ENCODE measurements around the gene HYAL3.
A peak's percentile ranks its signal among the peaks of the same experiment; 100 is the strongest.

HYAL3 gene

DNA sequence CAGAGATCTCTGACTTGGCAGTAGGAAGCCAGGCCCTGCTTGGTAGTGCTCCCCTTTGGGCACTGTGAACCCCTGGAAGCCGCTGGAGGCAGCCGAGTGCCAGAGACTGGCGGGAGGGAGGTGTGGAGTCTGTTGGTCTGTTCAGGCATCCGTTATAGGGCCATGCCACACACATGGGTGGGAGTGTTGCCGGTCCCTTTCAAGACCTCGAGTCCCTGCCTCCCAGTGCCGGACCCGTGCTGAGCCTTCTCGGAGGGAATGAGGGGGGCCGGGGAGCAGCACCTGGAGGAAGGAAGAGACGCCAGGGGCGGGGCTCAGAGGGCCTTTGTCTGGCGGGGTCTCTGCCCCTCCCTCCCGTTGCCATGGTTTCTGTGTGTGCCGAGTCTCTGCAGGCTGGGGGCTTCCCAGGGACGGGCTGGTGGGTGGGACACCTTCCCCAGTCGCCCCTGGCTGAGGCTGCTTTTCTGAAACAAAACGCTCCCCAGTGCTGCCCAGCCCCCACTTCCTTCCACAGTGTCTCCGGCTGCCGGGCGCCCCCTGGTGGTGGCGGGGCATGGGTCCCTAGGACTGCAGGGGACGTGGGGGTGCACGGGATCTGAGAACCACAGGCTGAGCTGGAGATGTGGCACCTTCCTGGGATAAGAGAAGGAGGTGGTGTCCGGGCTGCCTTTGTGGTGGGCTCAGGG is 53.2 kb downstream of the HYAL3 start:
- TF ChIP-seq NFIC (IDR thresholded peaks at IDR 0.05) (no peak), TEAD4 (IDR thresholded peaks at IDR 0.05) (no peak), ZBTB7A (IDR thresholded peaks at IDR 0.05; ENCODE audit: low read depth) (no peak), EGR1 (IDR thresholded peaks at IDR 0.05) (no peak), FOXM1 (IDR thresholded peaks at IDR 0.05; ENCODE audit: borderline replicate concordance, low read depth) (no peak), EP300 (IDR thresholded peaks at IDR 0.05; ENCODE audit: borderline replicate concordance) (0 out of 2 replicates have a peak, but pooled peaks have one; percentile 10), RAD21 (IDR thresholded peaks at IDR 0.05; ENCODE audit: low read depth) (peak; percentile 87), TAF1 (IDR thresholded peaks at IDR 0.05; ENCODE audit: low read depth) (no peak), CREB1 (IDR thresholded peaks at IDR 0.05; ENCODE audit: low read depth) (no peak), CEBPB (IDR thresholded peaks at IDR 0.05) (no peak), TCF12 (IDR thresholded peaks at IDR 0.05; ENCODE audit: low read depth) (peak; percentile 46), YY1 (IDR thresholded peaks at IDR 0.05; ENCODE audit: low read depth) (peak; percentile 56; the same call in 1 of the 2 replicates)
- TF ChIP-seq, protein P1, sequence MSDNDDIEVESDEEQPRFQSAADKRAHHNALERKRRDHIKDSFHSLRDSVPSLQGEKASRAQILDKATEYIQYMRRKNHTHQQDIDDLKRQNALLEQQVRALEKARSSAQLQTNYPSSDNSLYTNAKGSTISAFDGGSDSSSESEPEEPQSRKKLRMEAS (IDR thresholded peaks at IDR 0.05) = peak; percentile 25
- TF ChIP-seq, protein P2, sequence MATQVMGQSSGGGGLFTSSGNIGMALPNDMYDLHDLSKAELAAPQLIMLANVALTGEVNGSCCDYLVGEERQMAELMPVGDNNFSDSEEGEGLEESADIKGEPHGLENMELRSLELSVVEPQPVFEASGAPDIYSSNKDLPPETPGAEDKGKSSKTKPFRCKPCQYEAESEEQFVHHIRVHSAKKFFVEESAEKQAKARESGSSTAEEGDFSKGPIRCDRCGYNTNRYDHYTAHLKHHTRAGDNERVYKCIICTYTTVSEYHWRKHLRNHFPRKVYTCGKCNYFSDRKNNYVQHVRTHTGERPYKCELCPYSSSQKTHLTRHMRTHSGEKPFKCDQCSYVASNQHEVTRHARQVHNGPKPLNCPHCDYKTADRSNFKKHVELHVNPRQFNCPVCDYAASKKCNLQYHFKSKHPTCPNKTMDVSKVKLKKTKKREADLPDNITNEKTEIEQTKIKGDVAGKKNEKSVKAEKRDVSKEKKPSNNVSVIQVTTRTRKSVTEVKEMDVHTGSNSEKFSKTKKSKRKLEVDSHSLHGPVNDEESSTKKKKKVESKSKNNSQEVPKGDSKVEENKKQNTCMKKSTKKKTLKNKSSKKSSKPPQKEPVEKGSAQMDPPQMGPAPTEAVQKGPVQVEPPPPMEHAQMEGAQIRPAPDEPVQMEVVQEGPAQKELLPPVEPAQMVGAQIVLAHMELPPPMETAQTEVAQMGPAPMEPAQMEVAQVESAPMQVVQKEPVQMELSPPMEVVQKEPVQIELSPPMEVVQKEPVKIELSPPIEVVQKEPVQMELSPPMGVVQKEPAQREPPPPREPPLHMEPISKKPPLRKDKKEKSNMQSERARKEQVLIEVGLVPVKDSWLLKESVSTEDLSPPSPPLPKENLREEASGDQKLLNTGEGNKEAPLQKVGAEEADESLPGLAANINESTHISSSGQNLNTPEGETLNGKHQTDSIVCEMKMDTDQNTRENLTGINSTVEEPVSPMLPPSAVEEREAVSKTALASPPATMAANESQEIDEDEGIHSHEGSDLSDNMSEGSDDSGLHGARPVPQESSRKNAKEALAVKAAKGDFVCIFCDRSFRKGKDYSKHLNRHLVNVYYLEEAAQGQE (IDR thresholded peaks at IDR 0.05; ENCODE audit: low read depth) = no peak
- TF ChIP-seq, protein P3, sequence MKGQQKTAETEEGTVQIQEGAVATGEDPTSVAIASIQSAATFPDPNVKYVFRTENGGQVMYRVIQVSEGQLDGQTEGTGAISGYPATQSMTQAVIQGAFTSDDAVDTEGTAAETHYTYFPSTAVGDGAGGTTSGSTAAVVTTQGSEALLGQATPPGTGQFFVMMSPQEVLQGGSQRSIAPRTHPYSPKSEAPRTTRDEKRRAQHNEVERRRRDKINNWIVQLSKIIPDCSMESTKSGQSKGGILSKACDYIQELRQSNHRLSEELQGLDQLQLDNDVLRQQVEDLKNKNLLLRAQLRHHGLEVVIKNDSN (IDR thresholded peaks at IDR 0.05) = no peak

DNA sequence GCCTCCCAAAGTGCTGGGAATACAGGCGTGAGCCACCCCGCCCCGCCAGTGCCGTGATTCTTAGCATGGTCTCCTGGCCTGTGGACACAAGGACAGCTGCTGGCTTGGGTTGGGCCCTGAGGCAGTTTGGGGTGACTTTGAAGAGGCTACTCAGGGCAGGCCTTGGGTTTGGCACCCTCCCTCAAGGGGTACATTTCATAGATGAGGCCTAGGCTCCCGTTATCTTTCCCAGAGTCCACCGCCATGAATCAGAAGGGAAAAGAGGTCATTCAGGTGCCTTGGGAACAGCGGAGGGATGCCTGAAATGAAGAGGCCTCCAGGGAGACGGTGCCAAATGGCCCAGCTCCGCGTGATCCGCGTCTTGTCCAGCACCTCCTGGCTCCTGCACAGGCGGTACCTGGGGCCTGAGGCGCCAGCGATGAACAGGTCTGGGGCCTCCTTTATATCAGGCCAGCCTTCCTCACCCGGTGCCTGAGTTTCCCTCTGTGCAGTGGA is 53.9 kb downstream of the HYAL3 start:
- TF ChIP-seq CREB1 (IDR thresholded peaks at IDR 0.05; ENCODE audit: low read depth) = no peak
- no peak for TF ChIP-seq RAD21 (IDR thresholded peaks at IDR 0.05; ENCODE audit: low read depth)
- no peak for TF ChIP-seq EP300 (IDR thresholded peaks at IDR 0.05; ENCODE audit: borderline replicate concordance)
- no peak for TF ChIP-seq TEAD4 (IDR thresholded peaks at IDR 0.05)
- TF ChIP-seq, protein P2 (IDR thresholded peaks at IDR 0.05; ENCODE audit: low read depth) = no peak
- no peak for TF ChIP-seq EGR1 (IDR thresholded peaks at IDR 0.05)

DNA sequence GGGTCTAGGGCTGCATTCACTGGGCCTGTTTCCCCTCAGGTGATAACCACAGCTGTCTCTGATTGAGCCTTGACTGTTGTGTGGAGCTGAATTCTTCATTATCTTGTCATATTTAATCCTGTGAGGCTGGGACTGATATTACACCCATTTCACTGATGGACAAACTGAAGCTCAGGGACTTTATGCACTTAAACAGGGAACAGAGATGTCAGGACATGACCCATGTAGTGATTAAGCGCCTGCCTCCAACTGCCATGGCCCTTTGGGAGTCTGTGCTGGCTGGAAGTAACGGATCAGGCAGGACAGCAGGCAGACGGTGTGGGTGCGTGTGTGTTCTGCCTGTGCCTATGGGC is 55.7 kb downstream of the HYAL3 start:
- TF ChIP-seq CEBPB (IDR thresholded peaks at IDR 0.05) = no peak
- TF ChIP-seq ZBTB7A (IDR thresholded peaks at IDR 0.05; ENCODE audit: low read depth) = no peak
- no peak for TF ChIP-seq EP300 (IDR thresholded peaks at IDR 0.05; ENCODE audit: borderline replicate concordance)
- TF ChIP-seq, protein P1 (IDR thresholded peaks at IDR 0.05) = no peak
- TF ChIP-seq TEAD4 (IDR thresholded peaks at IDR 0.05) = no peak
- TF ChIP-seq, protein P3 (IDR thresholded peaks at IDR 0.05) = no peak
- no peak for TF ChIP-seq NFIC (IDR thresholded peaks at IDR 0.05)
- TF ChIP-seq YY1 (IDR thresholded peaks at IDR 0.05; ENCODE audit: low read depth) = no peak
- TF ChIP-seq FOXM1 (IDR thresholded peaks at IDR 0.05; ENCODE audit: borderline replicate concordance, low read depth) = no peak
- TF ChIP-seq, protein P2 (IDR thresholded peaks at IDR 0.05; ENCODE audit: low read depth) = no peak
- no peak for TF ChIP-seq RAD21 (IDR thresholded peaks at IDR 0.05; ENCODE audit: low read depth)
- TF ChIP-seq CREB1 (IDR thresholded peaks at IDR 0.05; ENCODE audit: low read depth) = no peak
- TF ChIP-seq TAF1 (IDR thresholded peaks at IDR 0.05; ENCODE audit: low read depth) = no peak
- no peak for TF ChIP-seq EGR1 (IDR thresholded peaks at IDR 0.05)
- TF ChIP-seq TCF12 (IDR thresholded peaks at IDR 0.05; ENCODE audit: low read depth) = no peak

DNA sequence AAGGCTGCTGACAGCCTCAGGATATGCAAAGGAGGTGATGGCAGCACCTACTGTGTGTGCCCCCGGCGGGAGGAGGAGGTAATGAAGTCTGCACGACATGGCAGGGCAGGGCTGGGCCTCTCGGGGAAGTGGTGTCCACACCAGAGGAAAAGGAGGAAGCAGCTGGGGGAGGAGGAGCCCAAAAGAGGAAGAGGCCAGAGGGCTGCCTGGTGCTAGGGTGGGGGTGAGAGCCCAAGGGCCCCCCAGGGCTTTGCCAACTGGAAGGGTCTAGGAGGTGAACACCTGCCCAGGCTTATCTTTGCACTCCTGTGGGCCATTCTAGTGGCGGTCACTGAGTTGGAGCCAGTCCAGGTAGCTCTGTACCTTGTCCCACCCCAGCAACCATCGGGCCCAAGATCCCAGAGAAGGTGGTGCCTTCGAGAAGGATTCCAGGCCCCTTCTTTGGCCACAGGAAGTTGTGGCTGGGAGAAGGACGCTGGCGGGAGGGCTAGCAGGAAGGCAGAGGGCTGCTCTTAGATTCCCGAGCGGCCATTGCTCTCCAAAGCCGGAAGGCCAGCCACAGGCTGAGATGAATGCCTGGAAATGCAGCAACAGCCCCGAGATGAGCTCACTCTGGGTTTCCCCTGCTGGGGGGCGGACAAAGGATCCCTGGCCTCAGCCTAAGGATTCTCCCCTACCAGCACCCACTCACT is 56.2 kb downstream of the HYAL3 start:
- no peak for TF ChIP-seq CEBPB (IDR thresholded peaks at IDR 0.05)
- no peak for TF ChIP-seq RAD21 (IDR thresholded peaks at IDR 0.05; ENCODE audit: low read depth)
- TF ChIP-seq, protein P1 (IDR thresholded peaks at IDR 0.05) = no peak
- TF ChIP-seq YY1 (IDR thresholded peaks at IDR 0.05; ENCODE audit: low read depth) = no peak
- TF ChIP-seq NFIC (IDR thresholded peaks at IDR 0.05) = no peak
- TF ChIP-seq TCF12 (IDR thresholded peaks at IDR 0.05; ENCODE audit: low read depth) = no peak
- TF ChIP-seq ZBTB7A (IDR thresholded peaks at IDR 0.05; ENCODE audit: low read depth) = no peak
- TF ChIP-seq, protein P2 (IDR thresholded peaks at IDR 0.05; ENCODE audit: low read depth) = no peak
- no peak for TF ChIP-seq EP300 (IDR thresholded peaks at IDR 0.05; ENCODE audit: borderline replicate concordance)
- TF ChIP-seq CREB1 (IDR thresholded peaks at IDR 0.05; ENCODE audit: low read depth) = no peak
- TF ChIP-seq FOXM1 (IDR thresholded peaks at IDR 0.05; ENCODE audit: borderline replicate concordance, low read depth) = no peak
- TF ChIP-seq TAF1 (IDR thresholded peaks at IDR 0.05; ENCODE audit: low read depth) = no peak
- TF ChIP-seq EGR1 (IDR thresholded peaks at IDR 0.05) = no peak

Data from Ishikawa (cell line).